ENCODE results near the gene CFAP97D1.
A peak's percentile ranks its signal among the peaks of the same experiment; 100 is the strongest.

Gene CFAP97D1

GRCh38 chr17:43780135-43780534 is at the start of gene CFAP97D1:
Gene CFAP97D1 (plus strand): TSS chr17:43780435. CDS start chr17:43780463, 28 bp downstream.
- no peak for DNase-seq (ENCODE audit: low read depth, low spot score)

DNA sequence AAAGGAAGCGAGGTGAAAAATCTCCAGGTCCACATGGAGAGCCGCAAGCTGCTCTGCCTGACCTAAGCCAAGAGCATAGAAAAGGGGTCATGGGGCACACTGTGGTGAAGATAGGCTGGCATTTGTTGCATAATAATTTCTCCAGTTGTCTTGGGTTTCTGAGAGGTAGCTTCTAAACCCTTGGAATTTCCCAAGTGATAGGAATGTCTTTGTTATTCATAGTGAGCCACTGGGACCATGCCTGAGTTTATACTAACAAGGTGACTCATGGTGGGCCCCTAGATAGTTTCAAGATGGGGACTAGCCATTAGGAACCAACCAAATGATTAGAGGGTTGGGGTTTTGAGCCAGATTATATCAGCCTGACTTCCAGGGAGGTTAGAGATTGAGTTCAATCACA is 47.3 kb upstream of the CFAP97D1 start:
- DNase-seq (ENCODE audit: low read depth, low spot score), result peak; percentile 69

- no peak for DNase-seq (ENCODE audit: low read depth, low spot score)
These were observed 46.3 kb upstream of the CFAP97D1 start for GRCh38 chr17:43733956-43734355.

GRCh38 chr17:43734376-43734775 is 45.9 kb upstream of the CFAP97D1 start:
- DNase-seq (ENCODE audit: low read depth, low spot score), result no peak

DNA sequence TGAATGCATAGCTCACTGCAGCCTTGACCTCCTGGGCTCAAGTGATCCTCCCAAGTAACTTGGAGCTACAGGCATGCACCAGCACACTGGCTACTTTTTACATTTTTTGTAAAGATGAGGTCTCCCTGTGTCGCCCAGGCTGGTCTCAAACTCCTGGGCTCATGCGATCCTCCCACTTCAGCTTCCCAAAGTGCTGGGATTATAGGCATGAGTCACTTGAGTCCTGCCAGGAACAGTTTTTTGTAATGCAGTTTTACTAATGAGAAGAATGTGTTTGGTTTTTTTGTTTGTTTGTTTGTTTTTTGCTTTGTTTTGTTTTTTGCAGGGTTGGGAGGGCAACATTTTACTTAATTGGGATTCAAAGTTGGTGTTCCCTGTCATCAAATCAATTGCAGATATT is 43.8 kb upstream of the CFAP97D1 start:
- no peak for DNase-seq (ENCODE audit: low read depth, low spot score)

DNA sequence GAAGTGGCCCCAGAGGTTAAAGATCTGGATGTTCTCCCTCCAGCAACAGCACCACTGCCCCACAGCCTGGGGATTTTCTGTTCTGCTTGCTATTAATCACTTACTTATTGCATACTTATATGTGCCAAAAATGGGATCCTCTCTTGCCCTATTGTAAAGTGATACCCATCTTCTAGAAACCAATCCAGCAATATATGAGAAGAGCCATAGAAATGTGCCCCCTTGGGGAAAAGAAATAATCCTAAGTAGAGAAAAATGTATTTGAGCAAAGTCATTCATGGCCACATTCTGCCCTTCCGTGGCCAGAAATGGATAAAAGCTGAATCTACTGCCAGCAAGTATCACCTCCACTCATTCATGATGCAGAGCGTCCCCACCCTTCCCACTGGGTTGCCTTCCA is 42.5 kb upstream of the CFAP97D1 start:
- no peak for DNase-seq (ENCODE audit: low read depth, low spot score)

DNA sequence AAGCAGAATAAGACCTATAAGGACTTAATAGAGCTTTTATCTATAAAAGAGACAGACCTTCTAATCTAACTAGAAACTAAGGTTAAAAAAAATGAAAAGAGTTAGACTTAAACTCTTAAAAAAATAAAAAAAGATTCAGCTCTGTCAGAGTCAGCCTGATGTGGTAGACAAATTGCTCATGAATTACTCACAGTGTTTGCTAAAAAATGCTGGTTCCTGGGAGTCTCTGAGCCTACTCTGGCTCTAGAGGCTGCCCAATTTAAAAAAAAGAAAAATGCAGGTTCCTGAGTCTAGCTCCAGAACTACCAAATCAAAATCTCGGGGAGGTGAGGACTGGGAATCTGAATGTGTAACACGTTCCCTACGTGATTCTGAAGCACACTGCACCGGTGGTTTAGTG is 39.7 kb upstream of the CFAP97D1 start:
- DNase-seq (ENCODE audit: low read depth, low spot score), result no peak

- no peak for DNase-seq (ENCODE audit: low read depth, low spot score)
These were observed 38.6 kb upstream of the CFAP97D1 start for GRCh38 chr17:43741636-43742035.

DNA sequence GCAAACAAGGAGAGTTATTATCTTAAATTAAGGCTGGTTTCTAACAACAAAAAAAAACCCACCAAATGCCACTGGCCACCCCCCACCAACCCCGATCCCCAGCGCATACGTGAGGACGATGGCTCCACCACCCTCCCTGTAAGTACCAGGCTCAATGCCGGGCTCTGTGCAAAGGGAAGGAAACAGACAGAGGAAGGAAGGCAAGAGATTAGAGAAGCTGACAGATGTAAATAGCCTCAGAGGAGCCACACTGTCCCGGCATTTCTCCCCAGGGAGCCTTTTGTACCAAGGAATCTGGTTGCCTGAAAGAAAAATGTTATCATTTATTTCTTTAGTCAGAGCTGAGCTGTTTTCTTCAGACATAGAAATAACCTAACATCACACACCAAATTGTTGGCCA is 34.7 kb upstream of the CFAP97D1 start:
- no peak for DNase-seq (ENCODE audit: low read depth, low spot score)

- no peak for DNase-seq (ENCODE audit: low read depth, low spot score)
These were observed 30.1 kb upstream of the CFAP97D1 start for GRCh38 chr17:43750153-43750552.

GRCh38 chr17:43753493-43754129 is 26.6 kb upstream of the CFAP97D1 start:
- DNase-seq (ENCODE audit: low read depth, low spot score), result no peak

GRCh38 chr17:43754947-43755346 is 25.3 kb upstream of the CFAP97D1 start:
- DNase-seq (ENCODE audit: low read depth, low spot score), result no peak

- no peak for DNase-seq (ENCODE audit: low read depth, low spot score)
These were observed 24.8 kb upstream of the CFAP97D1 start for GRCh38 chr17:43755389-43755875.

- DNase-seq (ENCODE audit: low read depth, low spot score), result no peak
These were observed 24.0 kb upstream of the CFAP97D1 start for GRCh38 chr17:43756201-43756600.

- no peak for DNase-seq (ENCODE audit: low read depth, low spot score)
These were observed 23.0 kb upstream of the CFAP97D1 start for GRCh38 chr17:43757171-43757660.

DNA sequence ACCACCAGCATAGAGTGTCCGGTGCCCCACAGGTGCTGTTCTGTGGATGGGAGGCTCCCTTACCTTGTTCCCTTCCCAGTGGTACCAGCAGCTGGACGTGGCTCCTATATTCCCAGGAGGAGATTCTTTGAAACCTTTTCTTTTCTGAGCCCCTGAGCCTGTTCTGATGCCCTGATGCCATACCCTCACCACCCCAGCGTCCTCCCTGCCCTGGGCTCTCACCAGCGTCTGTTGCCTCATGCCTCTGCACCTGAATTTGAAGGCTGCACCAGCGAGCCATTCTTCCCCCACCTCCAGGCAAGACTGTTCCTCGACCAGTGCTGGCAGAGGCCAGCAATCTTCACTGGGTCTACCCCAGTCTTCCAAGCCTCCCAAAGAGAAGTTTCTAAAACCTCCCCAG is 22.1 kb upstream of the CFAP97D1 start:
- DNase-seq (ENCODE audit: low read depth, low spot score), result no peak

DNA sequence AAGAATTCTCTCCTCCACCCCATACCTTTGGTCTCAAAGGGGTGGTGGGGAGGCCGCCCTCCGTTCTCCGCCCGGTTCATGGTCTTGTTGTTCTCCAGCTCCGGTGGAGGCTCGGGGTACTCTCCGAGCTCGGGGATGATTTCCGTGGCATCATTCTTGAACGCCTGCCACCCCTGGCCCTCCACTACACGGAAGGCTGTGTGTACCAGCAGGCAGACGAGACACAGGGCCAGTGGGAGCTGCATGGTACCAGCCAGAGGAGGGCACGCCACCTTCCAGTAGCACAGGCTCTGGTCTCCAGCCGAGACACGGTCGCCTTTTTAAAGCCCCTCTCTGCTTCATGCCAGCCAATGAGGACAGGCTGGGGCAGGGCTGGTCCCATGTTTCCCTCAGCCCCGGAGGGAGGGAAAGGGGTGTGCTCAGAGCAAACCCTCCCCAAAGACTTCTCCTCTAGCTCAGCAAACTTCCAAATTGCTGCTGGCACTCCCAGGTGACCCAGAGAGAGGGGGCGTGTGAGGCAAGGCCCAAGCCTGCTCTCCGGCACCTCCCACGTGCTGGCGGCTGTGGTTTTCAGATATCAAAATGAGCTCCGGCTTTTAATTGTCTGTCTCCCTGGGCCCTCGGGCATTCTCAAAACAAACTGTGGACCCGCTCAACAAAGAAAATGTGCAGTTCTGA is 21.6 kb upstream of the CFAP97D1 start, which contains the start of gene SOST:
TSS of gene SOST (minus strand) at position 295 of the 678 bp plus-strand sequence. CDS start at position 245, 50 bp downstream.
- DNase-seq (ENCODE audit: low read depth, low spot score), result no peak

- no peak for DNase-seq (ENCODE audit: low read depth, low spot score)
These were observed 20.4 kb upstream of the CFAP97D1 start for GRCh38 chr17:43759836-43760235.

- peak; percentile 97 for DNase-seq (ENCODE audit: low read depth, low spot score)
These were observed 19.9 kb upstream of the CFAP97D1 start for GRCh38 chr17:43760254-43760852.

GRCh38 chr17:43766413-43767052 is 13.7 kb upstream of the CFAP97D1 start:
- DNase-seq (ENCODE audit: low read depth, low spot score), result no peak

DNA sequence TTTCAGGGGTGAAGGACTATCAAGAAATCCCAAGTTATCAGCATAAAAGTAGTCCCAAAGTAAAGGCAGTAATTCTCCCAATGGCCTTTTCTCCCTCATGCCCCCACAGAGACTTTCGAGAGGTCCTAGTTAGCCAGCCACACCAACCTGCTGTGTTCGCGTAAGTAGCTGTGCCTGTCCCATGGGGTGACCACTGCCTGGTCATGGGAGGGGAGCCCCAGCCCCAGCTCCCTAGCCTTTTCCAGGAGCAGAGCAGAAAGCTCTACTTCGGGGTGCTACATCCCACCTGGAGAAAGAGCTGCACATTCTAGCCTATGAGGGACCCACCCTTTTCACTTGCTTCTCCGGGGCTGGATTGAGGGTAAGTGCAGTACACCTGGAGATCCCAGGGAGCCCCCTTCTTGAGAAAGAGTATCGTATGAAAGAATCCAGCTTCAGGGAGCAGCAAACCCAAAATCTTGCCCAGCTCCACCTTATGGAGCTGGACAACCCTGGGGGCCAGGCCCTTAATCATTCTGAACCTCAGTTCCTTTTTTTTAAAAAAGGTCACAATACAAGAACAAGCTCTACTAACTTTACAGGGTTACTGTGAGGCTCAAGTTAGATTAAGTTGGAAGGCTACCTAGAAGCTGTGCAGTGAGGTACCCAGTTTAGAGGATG is 13.1 kb upstream of the CFAP97D1 start:
- no peak for DNase-seq (ENCODE audit: low read depth, low spot score)

DNA sequence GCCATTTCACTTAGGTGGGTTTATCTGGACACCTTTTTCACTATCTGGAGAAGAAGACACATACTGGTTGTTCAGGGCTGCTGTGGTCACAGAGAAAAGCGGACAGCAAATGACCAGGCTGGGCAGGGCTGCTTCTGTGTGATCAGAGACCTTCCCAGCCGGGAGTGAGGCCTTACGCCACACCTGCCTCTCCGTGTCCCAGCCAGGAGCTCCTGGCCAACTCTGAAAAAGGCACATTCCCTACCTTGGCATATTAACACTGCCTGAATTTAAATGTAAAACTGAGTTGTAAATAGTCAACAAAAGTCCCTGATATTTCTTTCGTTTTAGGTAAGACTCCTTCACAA is 12.5 kb upstream of the CFAP97D1 start:
- DNase-seq (ENCODE audit: low read depth, low spot score), result no peak
